SH-SY5Y (cell line): ENCODE results near the gene RBKS.

Experiments
- GATA2 ChIP-seq: IDR thresholded peaks from 2 replicates; pipeline ENCODE4 v1.6.1; 2011; ENCODE audit warnings: mild to moderate bottlenecking, low read depth, low read length
- GATA3 ChIP-seq: IDR thresholded peaks from 2 replicates; pipeline ENCODE4 v1.6.1; 2011; ENCODE audit warnings: low read depth, mild to moderate bottlenecking, low read length, moderate library complexity

GRCh38 chr2:27806311-27807059 is 83.7 kb downstream of the RBKS start:
- no peak for TF ChIP-seq GATA2
- no peak for TF ChIP-seq GATA3
